SIG-M5 treated with dmso at 0.1 percent for 504 hours (cell line): ENCODE data around the gene PPP2CA.
"Not testable (repeated sequence)": the region's sequence is repeated elsewhere in the genome, so short reads cannot be mapped to it uniquely, and the experiment has no call there.

Experiments
- DNase-seq: peaks from one replicate; lab custom pipeline; 2025; ENCODE audit not compliant: unreplicated experiment; lab: John Stamatoyannopoulos, UW

PPP2CA gene

DNA sequence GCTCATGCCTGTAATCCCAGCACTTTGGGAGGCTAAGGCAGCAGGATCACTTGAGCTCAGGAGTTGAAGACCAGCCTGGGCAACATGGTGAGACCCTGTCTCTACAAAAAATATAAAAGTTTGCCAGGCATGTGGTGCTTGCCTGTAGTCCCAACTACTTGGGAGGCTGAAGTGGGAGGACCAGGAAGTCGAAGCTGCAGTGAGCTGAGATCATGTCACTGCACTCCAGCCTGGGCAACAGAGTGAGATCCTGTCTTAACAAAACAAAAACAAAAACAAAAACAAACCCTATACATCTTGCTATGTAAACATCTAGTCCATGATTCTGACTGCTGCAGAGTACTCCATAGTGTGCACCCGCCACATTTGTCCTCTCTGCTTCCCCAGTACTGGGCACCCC, 19.8 kb upstream of the PPP2CA start:
- DNase-seq: no peak

DNA sequence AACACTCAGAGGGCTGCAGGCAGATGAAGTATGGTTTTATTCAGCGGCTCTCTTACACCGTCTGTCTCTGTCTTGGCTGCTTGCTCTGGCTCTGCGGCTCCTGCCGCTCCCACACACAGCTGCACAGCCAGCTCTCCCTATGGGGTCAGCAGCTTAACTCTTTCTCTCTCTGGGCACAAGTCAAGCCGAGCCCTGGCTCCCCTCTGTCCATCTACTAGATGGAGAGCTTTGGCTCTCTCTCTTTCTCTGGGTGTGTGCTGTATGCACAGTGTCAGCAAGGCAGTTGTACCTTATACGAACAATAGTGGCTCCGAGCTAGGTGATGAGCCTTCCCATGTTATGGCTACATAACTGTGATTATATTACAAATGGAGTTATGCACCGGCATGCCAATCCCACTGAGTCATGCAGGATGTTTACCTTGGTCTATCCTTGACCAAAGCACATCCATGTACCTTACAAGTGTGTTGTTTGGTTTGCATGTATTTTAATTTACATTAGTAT, 19.3 kb upstream of the PPP2CA start:
- DNase-seq: no peak

DNA sequence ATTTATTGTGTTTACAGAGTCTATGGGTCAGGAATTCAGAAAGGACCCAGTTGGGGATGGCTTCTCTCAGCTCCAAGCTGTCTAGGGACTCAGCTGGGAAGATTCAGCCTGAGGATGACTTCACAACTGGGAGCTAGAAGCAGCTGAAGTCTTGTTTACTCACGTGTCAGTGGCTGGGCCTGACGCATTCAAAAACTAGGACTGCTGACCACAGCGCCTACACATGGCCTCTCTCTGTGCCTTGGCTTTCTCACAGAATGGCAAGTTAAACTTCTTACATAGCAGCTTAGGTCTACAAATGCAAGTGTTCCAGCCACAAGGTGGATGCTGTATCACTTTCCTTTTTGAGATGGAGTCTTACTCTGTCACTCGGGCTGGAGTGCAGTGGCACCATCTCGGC, 16.3 kb upstream of the PPP2CA start:
- DNase-seq: no peak

DNA sequence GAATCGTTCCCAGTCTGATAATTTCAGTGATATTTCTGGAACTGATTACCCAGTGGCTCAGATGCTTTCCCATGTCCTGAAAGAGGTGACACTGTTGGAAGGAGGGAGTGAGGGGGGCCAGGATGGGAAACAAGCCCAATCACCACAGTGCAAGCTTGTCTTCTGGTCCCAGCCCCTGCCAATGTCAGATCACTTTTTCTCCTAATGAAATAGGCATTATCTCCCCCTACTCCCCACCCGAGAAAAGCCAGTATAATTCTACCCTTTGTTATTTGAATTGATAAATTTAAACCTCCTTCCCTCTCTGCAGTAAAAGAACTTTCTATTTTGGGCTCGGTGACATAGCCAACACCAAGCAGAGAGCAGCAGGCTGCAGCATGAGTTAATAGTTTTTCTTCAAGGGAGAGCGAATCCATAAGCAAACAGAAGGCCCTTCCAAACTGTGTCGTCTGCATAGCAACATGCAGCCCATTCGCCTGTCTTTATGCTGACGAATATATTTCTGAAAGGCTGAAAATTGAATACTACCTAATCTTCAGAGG, 14.6 kb upstream of the PPP2CA start:
- DNase-seq: no peak

DNA sequence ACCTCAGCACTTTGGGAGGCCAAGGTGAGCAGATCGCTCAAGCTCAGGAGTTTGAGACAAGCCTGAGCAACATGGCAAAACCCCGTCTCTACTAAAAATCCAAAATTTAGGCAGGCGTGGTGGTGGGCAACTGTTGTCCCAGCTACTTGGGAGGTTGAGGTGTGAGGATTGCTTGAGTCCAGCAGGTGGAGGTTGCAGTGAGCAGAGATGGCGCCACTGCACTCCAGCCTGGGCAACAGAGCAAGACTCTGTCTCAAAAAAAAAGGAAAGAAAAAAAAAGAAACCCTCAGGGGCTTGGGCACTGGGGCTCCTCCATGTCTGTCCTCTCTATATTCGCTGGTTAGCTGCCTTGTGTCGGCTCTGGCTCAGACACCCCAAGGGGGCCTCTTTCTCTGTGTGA, 10.9 kb upstream of the PPP2CA start:
- DNase-seq: no peak

DNA sequence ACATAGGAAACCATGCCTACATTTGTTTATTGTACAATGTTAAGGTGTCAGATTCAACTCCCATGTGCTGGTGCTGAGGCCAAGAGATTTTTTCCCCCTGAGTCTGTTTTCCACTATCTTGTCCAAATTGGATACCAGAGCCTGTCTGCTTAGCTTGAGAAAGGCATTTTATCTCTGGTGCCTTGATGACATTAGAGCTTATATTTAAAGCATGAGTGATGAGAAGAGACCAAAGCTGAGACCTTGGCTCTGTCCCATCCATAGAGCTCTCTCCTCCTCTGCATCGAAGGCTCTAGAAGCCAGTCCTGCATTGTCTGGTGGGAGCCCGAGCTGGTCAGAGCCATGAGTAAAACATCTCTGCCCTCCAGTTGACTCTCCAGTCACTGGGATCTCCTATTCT, 10.4 kb upstream of the PPP2CA start:
- no peak for DNase-seq

DNA sequence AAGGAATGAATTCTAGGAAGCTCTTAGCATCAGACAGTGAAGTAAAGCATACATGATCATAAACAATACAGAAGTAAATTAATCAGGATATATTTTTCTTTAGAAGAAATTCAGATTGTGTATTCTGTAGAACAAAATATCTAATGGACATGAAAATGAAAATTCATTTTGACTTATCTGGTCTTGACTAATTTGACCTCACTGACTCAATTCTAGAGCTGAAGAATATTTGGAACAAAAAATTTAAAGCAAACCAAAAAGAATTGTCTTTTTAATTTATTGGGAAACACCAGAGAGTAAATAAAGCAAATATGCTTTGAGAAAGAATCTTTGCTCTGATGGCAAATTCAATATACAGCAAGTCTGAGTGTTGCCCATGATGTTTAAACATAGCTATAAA, 2.8 kb upstream of the PPP2CA start:
- DNase-seq: no peak

DNA sequence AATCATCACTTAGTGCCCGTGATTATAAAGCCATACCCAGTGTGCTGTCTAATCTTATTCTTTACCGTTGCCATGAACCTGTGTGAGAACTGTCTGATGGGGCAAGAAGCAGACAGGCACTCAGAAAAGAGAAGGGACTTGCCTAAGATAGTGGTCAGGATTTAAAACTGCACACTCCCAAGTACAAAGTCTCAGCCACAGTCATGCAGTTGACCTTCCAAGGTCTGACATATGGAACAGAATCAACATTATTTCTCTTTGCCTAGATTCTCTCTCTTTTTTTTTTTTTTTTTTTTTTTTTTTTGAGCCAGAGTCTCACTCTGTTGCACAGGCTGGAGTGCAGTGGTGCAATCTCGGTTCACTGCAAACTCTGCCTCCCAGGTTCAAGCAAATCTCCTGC, 1.9 kb upstream of the PPP2CA start:
- DNase-seq: no peak

DNA sequence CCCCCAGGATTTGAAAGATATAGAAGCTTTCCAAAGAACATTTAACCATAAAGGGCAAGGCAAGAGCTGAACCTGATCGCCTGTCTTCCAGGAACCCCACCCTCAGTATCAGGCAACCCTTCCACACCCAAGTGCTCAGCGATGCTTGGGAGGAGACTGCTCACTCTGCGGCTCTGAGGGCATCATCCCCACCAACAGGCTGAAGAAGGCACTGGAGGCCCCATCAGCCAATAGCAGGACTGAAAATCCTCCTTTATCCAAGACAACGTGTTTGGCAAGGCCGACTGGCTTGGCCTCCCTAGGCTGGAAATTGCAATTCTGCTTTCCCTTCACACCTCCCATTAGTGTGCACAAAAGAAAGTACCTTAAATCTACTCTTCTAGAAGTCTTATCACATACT, 1.4 kb upstream of the PPP2CA start:
- peak; percentile 24 for DNase-seq

DNA sequence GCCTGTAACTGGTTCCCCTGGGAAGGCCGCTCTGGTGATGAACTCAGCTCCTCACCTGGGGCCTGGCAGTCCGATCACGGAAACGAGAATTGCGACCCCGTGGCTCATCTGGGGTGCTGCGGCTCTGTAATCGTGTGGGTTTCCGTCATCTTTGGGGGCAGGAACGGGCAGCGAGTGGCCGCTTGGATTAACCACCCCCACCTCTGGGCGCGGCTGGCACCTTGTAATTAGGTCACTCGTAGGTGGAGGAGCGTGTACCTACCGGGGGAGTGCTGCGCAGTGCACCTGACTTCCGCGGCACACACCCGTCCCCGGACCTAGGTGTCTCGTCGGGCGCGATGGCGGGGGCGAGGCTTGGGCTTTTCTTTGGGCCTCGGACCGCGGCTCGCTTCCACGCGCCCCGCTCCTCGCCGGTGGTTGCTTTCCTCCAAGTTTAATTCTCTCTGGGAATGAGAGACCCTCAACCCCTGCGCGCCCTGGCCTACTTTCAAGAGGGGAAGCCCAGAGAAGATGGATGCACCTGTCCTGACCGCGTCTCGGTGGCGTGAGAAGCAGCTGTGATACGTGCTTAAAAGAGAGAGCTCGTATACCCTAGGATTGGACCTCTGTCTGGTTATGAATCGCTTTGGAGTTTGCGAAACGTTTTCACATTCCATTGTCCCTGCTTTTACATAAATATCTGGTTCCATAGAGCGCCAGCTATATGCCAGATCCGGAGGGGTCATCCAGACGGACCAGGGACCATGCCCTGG, 744 bp upstream of the PPP2CA start:
- DNase-seq: no peak

DNA sequence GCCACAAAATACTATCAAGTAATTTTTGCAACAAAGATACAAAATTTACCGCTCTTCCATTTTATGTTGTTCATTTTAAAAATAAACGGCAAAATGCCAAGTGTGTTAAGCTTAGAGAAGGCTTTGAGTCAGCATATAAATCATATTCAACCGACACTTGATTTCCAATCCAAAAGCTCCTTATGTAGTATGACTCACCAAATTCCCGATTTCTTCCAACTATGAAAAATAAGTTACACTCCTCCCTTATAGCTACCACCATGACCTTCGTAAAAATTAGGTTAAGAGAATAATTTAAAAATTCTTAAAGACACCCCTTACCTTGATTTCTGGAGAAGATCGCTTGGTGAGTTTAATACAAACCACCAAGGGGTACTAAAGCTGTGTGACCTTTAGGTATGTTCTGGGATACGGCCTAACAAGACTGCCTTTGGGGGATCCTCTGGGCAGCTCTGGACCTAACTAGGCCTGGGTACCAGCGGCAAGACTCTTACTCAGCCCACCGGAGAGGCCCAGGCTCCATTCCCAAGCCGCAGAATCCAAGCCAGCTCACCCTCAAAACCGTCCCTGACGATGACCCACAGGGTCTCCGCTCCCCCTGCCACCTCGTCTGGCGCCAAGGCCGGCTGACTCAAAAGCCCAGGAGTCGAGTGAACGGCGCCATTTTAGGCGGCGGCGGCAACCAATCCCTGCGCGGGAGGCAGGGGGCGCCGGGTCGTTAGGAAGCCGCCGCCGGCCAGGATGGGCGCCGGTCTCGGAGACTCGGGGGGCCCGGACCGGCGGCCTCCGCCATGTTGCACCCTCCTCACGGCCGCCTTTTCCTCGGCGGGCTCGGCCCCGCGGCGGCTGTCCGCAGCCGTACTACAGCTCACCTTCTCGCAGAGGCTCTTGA, 739 bp downstream of the PPP2CA start:
- peak; percentile 36 for DNase-seq

DNA sequence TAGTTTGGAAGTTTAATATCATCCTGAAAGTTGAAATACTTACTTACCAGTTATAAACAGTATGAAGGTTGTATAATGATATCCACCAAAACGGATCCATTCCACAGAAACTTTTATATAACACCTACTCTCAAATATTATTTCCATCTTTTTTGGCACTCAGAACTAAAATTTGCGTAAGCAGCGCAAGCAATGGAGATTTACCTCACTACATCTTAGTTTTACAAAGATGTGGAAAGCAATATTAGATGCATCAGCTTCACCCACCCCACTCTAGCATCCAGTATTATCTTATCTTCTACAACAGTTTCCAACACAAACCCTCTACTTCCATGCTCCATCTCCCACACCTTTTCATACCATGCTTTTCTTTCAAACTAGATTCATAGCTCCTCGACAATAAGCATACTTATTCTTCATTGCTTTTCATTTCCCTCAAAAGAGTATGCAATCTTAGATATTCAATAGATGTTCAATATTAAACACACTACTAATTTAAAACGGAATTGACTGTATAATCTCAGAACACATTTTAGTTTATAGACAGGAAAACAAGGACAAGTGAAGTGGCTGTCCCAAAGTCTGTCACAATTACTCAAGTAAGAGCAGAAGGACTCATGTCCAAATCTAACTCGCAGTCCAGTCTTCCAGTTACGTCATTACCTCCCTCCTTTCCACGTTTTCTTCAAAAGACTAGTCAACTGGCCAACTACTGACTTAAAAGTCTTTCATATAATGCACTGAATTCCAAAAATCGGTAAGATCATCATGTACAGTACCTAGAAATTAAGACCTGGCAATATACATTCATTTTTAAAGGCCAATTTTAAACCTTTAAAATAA, 2.2 kb downstream of the PPP2CA start:
- DNase-seq: peak; percentile 42

DNA sequence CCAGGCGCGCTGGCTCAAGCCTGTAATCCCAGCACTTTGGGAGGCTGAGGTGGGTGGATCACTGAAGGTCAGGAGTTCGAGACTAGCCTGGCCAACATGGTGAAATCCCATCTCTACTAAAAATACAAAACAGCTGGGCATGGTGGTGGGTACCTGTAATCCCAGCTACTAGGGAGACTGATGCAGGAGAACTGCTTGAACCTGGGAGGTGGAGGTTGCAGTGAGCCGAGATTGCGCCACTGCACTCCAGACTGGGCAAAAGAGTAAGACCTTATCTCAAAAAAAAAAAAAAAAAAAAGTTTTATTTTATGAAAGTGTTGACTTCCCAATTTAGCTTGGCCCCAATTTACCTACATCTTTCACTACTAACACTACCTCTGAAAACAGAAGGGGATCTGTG, 4.2 kb downstream of the PPP2CA start:
- not testable (repeated sequence) for DNase-seq

DNA sequence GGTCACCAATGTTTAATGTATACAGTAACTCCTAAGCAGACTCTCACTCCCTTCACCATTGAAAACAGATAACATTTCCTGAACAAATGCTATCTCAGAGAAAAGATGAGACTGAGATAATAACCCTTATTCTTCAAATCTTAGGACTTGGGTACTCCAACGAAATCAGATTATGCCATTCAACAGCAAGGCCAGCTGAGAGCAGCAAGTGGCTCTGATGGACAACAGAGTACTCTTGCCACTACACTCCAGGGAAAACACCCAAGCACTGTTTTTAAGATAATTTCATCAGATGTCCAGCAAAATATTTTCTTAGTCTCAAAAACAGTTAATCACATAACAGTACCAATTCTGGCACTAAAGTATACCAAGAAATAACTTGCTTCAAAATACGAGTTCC, 10.1 kb downstream of the PPP2CA start:
- no peak for DNase-seq

DNA sequence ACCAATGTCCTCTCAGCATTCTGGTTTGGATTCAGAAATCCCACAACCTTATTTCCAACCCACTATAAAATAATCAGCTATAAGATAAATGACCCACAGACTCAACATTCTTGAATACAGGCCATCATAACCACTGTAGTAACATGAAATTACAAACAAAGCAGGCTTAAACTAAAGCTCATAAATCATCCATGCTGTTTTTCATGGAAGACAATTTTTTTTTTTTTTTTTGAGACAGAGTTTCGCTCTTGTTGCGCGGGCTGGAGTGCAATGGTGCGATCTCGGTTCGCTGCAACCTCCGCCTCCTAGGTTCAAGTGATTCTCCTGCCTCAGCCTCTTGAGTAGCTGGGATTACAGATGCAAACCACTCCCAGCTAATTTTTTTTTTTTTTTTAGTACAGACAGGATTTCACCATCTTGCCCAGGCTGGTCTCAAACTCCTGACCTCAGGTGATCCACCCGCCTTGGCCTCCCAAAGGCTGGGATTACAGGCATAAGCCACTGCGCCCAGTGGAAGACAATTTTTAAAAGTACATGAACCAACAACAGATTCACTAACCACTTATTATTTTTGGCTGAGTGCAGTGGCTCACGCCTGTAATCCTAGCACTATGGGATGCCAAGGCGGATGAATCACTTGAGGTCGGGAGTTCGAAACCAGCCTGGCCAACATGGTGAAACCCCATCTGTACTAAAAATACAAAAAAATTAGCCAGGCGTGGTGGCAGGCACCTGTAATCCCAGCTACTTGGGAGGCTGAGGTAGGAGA, 14.4 kb downstream of the PPP2CA start:
- DNase-seq: not testable (repeated sequence)

DNA sequence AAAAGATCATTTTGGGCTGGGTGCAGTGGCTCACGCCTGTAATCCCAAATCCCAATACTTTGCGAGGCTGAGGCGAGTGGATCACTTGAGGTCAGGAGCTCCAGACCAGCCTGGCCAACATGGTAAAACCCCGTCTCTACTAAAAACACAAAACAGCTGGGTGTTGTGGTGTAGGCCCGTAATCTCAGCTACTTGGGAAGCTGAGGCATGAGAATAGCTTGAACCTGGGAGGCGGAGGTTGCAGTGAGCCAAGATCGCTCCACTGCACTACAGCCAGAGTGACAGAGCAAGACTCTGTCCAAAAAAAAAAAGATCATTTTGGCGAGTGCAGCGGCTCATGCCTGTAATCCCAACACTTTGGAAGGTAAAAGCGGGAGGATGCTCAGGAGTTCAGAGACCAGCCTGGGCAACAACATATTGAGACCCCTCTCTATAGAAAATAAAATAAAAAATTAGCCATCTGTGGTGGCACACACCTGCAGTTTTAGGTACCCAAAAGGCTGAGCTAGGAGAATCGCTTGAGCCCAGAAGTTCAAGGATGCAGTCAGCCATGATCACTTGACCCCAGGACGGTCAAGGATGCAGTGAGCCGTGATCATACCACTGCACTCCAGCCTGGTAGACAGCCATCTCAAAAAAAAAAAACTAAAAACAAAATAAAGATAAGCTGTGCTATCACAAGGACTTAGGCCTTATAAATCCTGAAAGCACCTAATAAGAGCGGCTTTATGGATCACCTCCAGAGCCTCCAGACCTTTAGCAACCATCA, 16.2 kb downstream of the PPP2CA start:
- no peak for DNase-seq

DNA sequence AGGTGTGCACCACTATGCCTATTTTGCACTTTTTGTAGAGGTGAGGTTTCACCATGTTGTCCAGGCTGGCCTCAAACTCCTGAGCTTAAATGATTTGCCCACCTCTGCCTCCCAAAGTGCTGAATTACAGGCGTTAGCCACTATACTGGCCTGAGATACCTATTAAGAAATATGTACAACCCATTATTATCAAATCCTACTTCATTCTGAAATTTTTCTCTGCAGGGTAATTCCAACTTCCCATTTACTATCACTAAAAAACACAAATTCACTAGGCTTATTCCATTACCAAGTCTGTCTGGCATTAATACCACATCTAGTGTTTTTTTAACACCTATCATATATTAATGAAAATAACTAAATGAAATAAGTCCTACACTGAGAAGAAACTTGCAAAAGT, 18.2 kb downstream of the PPP2CA start:
- no peak for DNase-seq

DNA sequence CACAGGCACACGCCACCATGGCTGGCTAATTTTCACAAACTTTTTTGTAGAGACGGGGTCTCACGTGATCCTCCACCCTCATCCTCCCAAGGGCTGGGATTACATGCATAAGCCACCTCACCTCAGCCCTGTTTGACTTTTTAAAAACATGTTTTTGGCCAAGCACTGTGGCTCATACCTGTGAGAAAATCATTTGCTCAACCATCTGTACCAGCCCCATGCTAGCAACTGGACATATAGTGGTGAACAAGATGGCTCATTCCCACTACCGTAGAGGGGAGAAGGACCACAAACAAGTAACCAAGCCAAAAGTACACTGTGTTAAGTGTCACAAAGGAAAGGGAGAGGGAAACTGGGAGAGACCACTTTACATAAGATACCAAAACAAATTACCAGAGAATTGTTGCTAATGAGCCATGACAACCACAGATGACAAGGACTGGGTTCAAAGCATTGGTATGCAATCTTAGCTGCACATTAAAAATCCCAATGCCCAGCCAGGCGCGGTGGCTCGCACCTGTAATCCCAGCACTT, 19.2 kb downstream of the PPP2CA start:
- DNase-seq: no peak

DNA sequence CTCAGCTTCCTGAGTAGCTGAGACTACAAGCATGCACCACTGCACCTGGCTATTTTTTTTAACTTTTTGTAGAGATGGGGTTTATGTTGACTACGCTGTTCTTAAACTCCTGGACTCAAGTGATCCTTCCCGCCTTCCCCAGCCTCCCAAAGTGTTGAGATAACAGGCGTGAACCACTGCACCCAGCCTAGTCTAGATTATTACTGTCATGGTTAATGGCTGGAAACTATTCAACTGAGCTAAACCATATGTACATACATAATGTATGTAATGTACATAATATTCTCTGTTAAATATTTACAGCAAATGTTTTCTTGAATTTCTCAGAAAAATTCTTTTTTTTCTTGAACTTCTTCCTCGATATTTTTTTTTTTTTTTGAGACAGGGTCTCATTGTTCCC, 21.3 kb downstream of the PPP2CA start:
- no peak for DNase-seq
